Psoas muscle (tissue), 8 donors: ENCODE measurements around the gene HK1. TPM values are rescaled to one million over a fixed set of nuclear protein-coding genes. Genes with fewer than 3 reads are reported as not detected.
A peak's percentile ranks its signal among the peaks of the same experiment; 100 is the strongest.

Experiments used
- ATAC-seq, 4 donors: fragments of 200-7000 bp; cut with Tn5 transposase; one replicate each; pipeline ENCODE4 v1.9.1; 2020; ENCODE audit warnings: moderate library complexity in 3 of 4, mild to moderate bottlenecking in 2 of 4
- DNase-seq, 2 donors: peaks; one replicate each; pipeline ENCODE4 v3.0.0-alpha.2; 2020
- H3K27ac ChIP-seq: fragments of 200-600 bp; one replicate; pipeline ENCODE4 v1.8.0; 2022
- H3K27me3 ChIP-seq, 3 donors: fragments of 200-600 bp in 1 of 3; one replicate each; pipeline versions ENCODE4 v1.6.1 to v1.8.0; 2013 to 2022; ENCODE audit warnings: low read length in 2 of 3, mild to moderate bottlenecking in 2 of 3, moderate library complexity in 1 of 3; ENCODE audit not compliant: insufficient read depth in 3 of 3
- H3K36me3 ChIP-seq, 2 donors: fragments of 200-600 bp in 1 of 2; one replicate each; pipeline versions ENCODE4 v1.6.1 to v1.8.0; 2013 to 2022; ENCODE audit warnings: low read depth in 1 of 2, mild to moderate bottlenecking in 1 of 2, moderate library complexity in 1 of 2; ENCODE audit not compliant: insufficient read depth in 1 of 2
- H3K4me1 ChIP-seq: fragments of 200-600 bp; one replicate; pipeline ENCODE4 v1.8.0; 2022
- H3K4me3 ChIP-seq: fragments of 200-600 bp; one replicate; pipeline ENCODE4 v1.8.0; 2022; ENCODE audit warnings: mild to moderate bottlenecking
- H3K9me3 ChIP-seq: fragments of 200-600 bp; one replicate; pipeline ENCODE4 v1.8.0; 2022
- WGBS, 3 donors: extraction: QIAGEN DNeasy Blood & Tissue Kit; methylation state at CpG; one replicate each; pipeline versions ENCODE4 v1.1.6 to v1.1.7; 2013; 5-methylcytosine and 5-hydroxymethylcytosine counted together
- intact Hi-C, 2 donors: fragments of 100-400 bp; cut with DNase I; formaldehyde crosslinking; loops; one replicate each; pipeline versions ENCODE4 v1.11.0 to v1.14.2; 2022
- polyA plus RNA-seq, 3 donors: library from polyadenylated mRNA; stranded (reverse); fragments of 200-250 nt; gene quantifications; one replicate each; pipeline ENCODE4 v1.2.3, GENCODE V29; 2013
- total RNA-seq, 4 donors: library from RNA; stranded (reverse); fragmentation: NEBNext Ultra II Directional in 2 of 4; extraction: Animal tissue kit (Norgen Biotek cat#: 25700) in 2 of 4; gene quantifications; one replicate each; pipeline versions ENCODE4 v1.2.1 to v1.2.4, GENCODE V29; 2021 to 2023
- TF ChIP-seq, protein P1 (sequence below): fragments of 200-600 bp; IDR thresholded peaks from one replicate; pipeline ENCODE4 v1.8.0; 2022; ENCODE audit warnings: antibody characterized with exemption
- donor health status: healthy with polysubstance abuse.
- donor health status: DM: no; HTN: no; CAD: no; lungs with moderate emphysema.
- donor health status: Bipolar disorder and iron deficiency.
- donor health status: healthy.
- donor health status: DM: yes; HTN: yes; CAD: no.
- donor health status: DM: no; HTN: no; CAD: no.
- donor health status: DM: no; HTN: no; CAD: no.
- donor health status: DM: yes; HTN: yes; CAD: no.

The HK1 gene
- total and polyA plus RNA-seq, 7 donors: 134 to 336 (median 254) TPM

- intact Hi-C loops: loop anchor here in 1 of 2 donors (5.0 kb wide), 1 partner anchor 61 kb away; no protein-coding TSS in a partner anchor
- Histone ChIP-seq H3K9me3 (no peaks in the 10 kb centered on the region), H3K36me3 (peaks cover 6 to 76% of the 10 kb centered on the region in 2 donors), H3K4me3 (no peak overlapping the region), H3K27me3 (no peaks in the 10 kb centered on the region), H3K4me1 (peaks cover 53% of the 10 kb centered on the region), H3K27ac (peak overlapping the region; percentile 78)
- ATAC-seq: no peak
- 19 to 43% (median 21%) methylated on average over 3 of the region's 3 CpGs for WGBS, 3 donors
- no peak for DNase-seq
- TF ChIP-seq, protein P1, sequence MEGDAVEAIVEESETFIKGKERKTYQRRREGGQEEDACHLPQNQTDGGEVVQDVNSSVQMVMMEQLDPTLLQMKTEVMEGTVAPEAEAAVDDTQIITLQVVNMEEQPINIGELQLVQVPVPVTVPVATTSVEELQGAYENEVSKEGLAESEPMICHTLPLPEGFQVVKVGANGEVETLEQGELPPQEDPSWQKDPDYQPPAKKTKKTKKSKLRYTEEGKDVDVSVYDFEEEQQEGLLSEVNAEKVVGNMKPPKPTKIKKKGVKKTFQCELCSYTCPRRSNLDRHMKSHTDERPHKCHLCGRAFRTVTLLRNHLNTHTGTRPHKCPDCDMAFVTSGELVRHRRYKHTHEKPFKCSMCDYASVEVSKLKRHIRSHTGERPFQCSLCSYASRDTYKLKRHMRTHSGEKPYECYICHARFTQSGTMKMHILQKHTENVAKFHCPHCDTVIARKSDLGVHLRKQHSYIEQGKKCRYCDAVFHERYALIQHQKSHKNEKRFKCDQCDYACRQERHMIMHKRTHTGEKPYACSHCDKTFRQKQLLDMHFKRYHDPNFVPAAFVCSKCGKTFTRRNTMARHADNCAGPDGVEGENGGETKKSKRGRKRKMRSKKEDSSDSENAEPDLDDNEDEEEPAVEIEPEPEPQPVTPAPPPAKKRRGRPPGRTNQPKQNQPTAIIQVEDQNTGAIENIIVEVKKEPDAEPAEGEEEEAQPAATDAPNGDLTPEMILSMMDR: no peak
These were observed 99.6 kb downstream of the HK1 start for GRCh38 chr10:69377933-69378332.

GRCh38 chr10:69379800-69380199 is 101.5 kb downstream of the HK1 start:
- ATAC-seq (no peak), DNase-seq (no peak)
- intact Hi-C loops: loop anchor here in 1 of 2 donors (5.0 kb wide), 1 partner anchor 62 kb away; no protein-coding TSS in a partner anchor
- Histone ChIP-seq H3K4me1 (peaks cover 53% of the 10 kb centered on the region), H3K27ac (no peak overlapping the region), H3K4me3 (no peak overlapping the region), H3K27me3 (no peaks in the 10 kb centered on the region), H3K9me3 (no peaks in the 10 kb centered on the region), H3K36me3 (peaks cover 6 to 81% of the 10 kb centered on the region in 2 donors)
- WGBS, 3 donors: 95 to 96% (median 96%) methylated on average over 16 of the region's 16 CpGs
- TF ChIP-seq, protein P1: no peak

DNA sequence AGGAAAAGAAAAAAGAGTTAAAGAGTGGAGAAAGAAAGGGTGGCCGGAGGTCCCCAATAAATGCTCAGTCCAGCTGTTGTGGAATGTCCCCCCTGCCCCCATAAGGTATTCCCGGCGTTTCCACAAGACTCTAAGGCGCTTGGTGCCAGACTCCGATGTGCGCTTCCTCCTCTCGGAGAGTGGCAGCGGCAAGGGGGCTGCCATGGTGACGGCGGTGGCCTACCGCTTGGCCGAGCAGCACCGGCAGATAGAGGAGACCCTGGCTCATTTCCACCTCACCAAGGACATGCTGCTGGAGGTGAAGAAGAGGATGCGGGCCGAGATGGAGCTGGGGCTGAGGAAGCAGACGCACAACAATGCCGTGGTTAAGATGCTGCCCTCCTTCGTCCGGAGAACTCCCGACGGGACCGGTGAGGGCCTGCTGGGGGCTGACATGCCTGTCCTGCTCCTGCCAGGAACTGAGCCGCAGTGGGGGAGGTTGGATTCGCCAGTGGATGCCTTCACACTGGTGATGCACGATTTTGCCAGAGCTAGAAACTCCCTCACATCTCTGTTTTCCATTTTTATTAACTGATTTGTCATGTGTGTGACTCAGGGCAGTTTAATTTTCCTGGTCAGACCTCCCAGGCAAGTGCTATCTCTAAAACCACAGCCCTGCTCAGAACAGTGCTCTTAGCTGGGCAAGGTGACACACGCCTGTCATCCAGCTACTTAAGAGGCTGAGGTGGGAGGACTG is 104.3 kb downstream of the HK1 start:
- TF ChIP-seq, protein P1: no peak
- peaks cover 6 to 91% of the 10 kb centered on the region in 2 donors for H3K36me3 ChIP-seq
- H3K9me3 ChIP-seq: no peaks in the 10 kb centered on the region
- peak overlapping the region; percentile 61 for H3K27ac ChIP-seq
- peaks cover 32% of the 10 kb centered on the region for H3K4me1 ChIP-seq
- 79 to 89% (median 80%) methylated on average over 26 of the region's 26 CpGs for WGBS, 3 donors
- intact Hi-C loops: no loop called here
- H3K4me3 ChIP-seq: no peak overlapping the region
- no peak for DNase-seq
- H3K27me3 ChIP-seq: no peaks in the 10 kb centered on the region
- peak; percentile 39 to 57 (median 49) for ATAC-seq

- TF ChIP-seq, protein P1: peak; percentile 42
- intact Hi-C loops: no loop called here
- Histone ChIP-seq H3K27ac (peak overlapping the region; percentile 61), H3K4me1 (peaks cover 22% of the 10 kb centered on the region), H3K9me3 (no peaks in the 10 kb centered on the region), H3K27me3 (no peaks in the 10 kb centered on the region), H3K36me3 (peaks cover 6 to 92% of the 10 kb centered on the region in 2 donors), H3K4me3 (no peak overlapping the region)
- 17 to 24% (median 17%) methylated on average over 3 of the region's 3 CpGs for WGBS, 3 donors
- DNase-seq (peak; percentile 61 to 83), ATAC-seq (peak; percentile 89 to 95 (median 92))
These were observed 105.3 kb downstream of the HK1 start for GRCh38 chr10:69383558-69383957.
